ENCODE results near the gene VWC2L. TPM values are rescaled to one million over a fixed set of nuclear protein-coding genes. Genes with fewer than 3 reads are reported as not detected.

The VWC2L gene
- polyA plus RNA-seq, 1 donor from 2014 or later, result 0.31 TPM

- Histone ChIP-seq H3K36me3 (ENCODE audit: insufficient read depth, low read length) (no peaks in the 10 kb centered on the region), H3K4me3 (ENCODE audit: low read length) (no peak overlapping the region), H4K20me1 (ENCODE audit: insufficient read depth) (no peaks in the 10 kb centered on the region), H3F3A (ENCODE audit: insufficient read depth, low read length, poor library complexity, severe bottlenecking) (no peaks in the 10 kb centered on the region), H3K9me2 (ENCODE audit: insufficient read depth, low read length) (no peaks in the 10 kb centered on the region), H3K9me3 (ENCODE audit: low read length) (no peaks in the 10 kb centered on the region), H3K9ac (ENCODE audit: low read length) (no peak overlapping the region), H3K4me2 (ENCODE audit: low read length) (no peak overlapping the region), H3K79me2 (replicated peaks; ENCODE audit: insufficient read depth, low read length) (no peaks in the 10 kb centered on the region), H2AFZ (ENCODE audit: low read depth, low read length) (no peak overlapping the region), H3K27ac (ENCODE audit: low read length) (no peak overlapping the region), H3K27me3 (ENCODE audit: insufficient read depth, low read depth, low read length) (no peaks in the 10 kb centered on the region)
- TF ChIP-seq REST (IDR thresholded peaks at IDR 0.05; ENCODE audit: borderline replicate concordance), result no peak
- TF ChIP-seq EP300 (conservative IDR thresholded peaks at IDR 0.05; ENCODE audit: poor library complexity, severe bottlenecking), result no peak
- TF ChIP-seq MXI1 (conservative IDR thresholded peaks at IDR 0.05; ENCODE audit: poor library complexity, severe bottlenecking), result no peak
- no peak for TF ChIP-seq RAD21 (conservative IDR thresholded peaks at IDR 0.05)
- TF ChIP-seq SMC3 (conservative IDR thresholded peaks at IDR 0.05; ENCODE audit: poor library complexity), result no peak
- TF ChIP-seq TAF1 (IDR thresholded peaks at IDR 0.05; ENCODE audit: low read depth), result no peak
- no peak for TF ChIP-seq CTCF (IDR thresholded peaks at IDR 0.05; ENCODE audit: poor library complexity, severe bottlenecking)
- no peak for TF ChIP-seq EZH2 (IDR thresholded peaks at IDR 0.05; ENCODE audit: borderline replicate concordance, insufficient read depth, low read length, poor library complexity, severe bottlenecking)
These were observed 28.6 kb upstream of the VWC2L start for GRCh38 chr2:214382229-214382628.

- Histone ChIP-seq H4K20me1 (ENCODE audit: insufficient read depth) (no peaks in the 10 kb centered on the region), H3K9me3 (ENCODE audit: low read length) (no peaks in the 10 kb centered on the region), H2AFZ (ENCODE audit: low read depth, low read length) (no peak overlapping the region), H3F3A (ENCODE audit: insufficient read depth, low read length, poor library complexity, severe bottlenecking) (no peaks in the 10 kb centered on the region), H3K4me3 (ENCODE audit: low read length) (no peak overlapping the region), H3K36me3 (ENCODE audit: insufficient read depth, low read length) (no peaks in the 10 kb centered on the region), H3K79me2 (replicated peaks; ENCODE audit: insufficient read depth, low read length) (no peaks in the 10 kb centered on the region), H3K9ac (ENCODE audit: low read length) (no peak overlapping the region), H3K27me3 (ENCODE audit: insufficient read depth, low read depth, low read length) (no peaks in the 10 kb centered on the region), H3K9me2 (ENCODE audit: insufficient read depth, low read length) (no peaks in the 10 kb centered on the region), H3K4me2 (ENCODE audit: low read length) (no peak overlapping the region), H3K27ac (ENCODE audit: low read length) (no peak overlapping the region)
- TF ChIP-seq EZH2 (IDR thresholded peaks at IDR 0.05; ENCODE audit: borderline replicate concordance, insufficient read depth, low read length, poor library complexity, severe bottlenecking), result no peak
- no peak for TF ChIP-seq MXI1 (conservative IDR thresholded peaks at IDR 0.05; ENCODE audit: poor library complexity, severe bottlenecking)
- no peak for TF ChIP-seq REST (IDR thresholded peaks at IDR 0.05; ENCODE audit: borderline replicate concordance)
- no peak for TF ChIP-seq TAF1 (IDR thresholded peaks at IDR 0.05; ENCODE audit: low read depth)
- no peak for TF ChIP-seq EP300 (conservative IDR thresholded peaks at IDR 0.05; ENCODE audit: poor library complexity, severe bottlenecking)
- no peak for TF ChIP-seq RAD21 (conservative IDR thresholded peaks at IDR 0.05)
- no peak for TF ChIP-seq POLR2AphosphoS5 (IDR thresholded peaks at IDR 0.05)
- TF ChIP-seq CTCF (IDR thresholded peaks at IDR 0.05; ENCODE audit: poor library complexity, severe bottlenecking), result no peak
- TF ChIP-seq SMC3 (conservative IDR thresholded peaks at IDR 0.05; ENCODE audit: poor library complexity), result no peak
These were observed 24.1 kb upstream of the VWC2L start for GRCh38 chr2:214386720-214387119.
